Measurements from ENCODE around the gene SPATA6L.

DNA sequence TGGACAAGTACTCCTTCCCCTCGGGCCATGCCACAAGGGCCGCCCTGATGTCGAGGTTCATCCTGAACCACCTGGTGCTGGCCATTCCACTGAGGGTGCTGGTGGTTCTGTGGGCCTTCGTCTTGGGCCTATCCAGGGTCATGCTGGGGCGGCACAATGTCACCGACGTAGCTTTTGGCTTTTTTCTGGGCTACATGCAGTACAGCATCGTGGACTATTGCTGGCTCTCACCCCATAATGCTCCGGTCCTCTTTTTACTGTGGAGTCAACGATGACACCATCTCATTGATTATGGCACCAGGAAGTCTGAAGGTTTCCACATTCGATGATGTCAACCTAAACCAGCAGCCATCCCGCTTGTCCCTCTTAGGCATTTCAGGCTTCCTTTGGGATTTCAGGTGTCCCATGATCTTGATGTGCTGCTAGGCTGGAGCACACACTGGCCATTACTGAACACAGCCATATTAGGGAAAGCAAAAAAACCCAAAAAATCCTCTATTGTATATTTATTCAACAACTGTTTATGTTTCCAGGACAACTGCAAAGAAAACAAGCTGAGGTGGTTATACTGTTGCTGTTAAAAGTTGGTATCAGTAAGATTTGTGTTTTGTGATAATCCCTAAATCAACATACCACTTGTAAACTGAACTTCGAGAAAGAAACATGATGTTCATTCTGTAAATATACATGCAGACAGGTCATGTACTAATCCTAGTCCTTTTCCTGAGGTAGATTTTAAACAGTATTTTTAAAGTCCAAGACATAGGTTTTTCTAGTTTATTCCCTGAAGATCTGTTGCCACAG is 3.1 kb downstream of the SPATA6L start:
- TF ChIP-seq CTCF (conservative IDR thresholded peaks at IDR 0.05; ENCODE audit: low read depth, low read length) (no peak), CEBPB (IDR thresholded peaks at IDR 0.05; ENCODE audit: low read depth, low read length) (no peak), RAD21 (IDR thresholded peaks at IDR 0.05; ENCODE audit: low read length) (no peak), POLR2A (IDR thresholded peaks at IDR 0.05; ENCODE audit: low read depth, low read length) (no peak), ELK1 (IDR thresholded peaks at IDR 0.05; ENCODE audit: borderline replicate concordance, low read depth, low read length) (no peak), SMC3 (IDR thresholded peaks at IDR 0.05; ENCODE audit: low read depth, low read length) (no peak), CHD1 (IDR thresholded peaks at IDR 0.05; ENCODE audit: low read depth, low read length) (no peak), MAZ (IDR thresholded peaks at IDR 0.05; ENCODE audit: borderline replicate concordance, low read depth, low read length) (no peak), RCOR1 (IDR thresholded peaks at IDR 0.05; ENCODE audit: insufficient replicate concordance, low read length) (no peak)
- TF ChIP-seq, protein P1, sequence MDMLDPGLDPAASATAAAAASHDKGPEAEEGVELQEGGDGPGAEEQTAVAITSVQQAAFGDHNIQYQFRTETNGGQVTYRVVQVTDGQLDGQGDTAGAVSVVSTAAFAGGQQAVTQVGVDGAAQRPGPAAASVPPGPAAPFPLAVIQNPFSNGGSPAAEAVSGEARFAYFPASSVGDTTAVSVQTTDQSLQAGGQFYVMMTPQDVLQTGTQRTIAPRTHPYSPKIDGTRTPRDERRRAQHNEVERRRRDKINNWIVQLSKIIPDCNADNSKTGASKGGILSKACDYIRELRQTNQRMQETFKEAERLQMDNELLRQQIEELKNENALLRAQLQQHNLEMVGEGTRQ (IDR thresholded peaks at IDR 0.05; ENCODE audit: low read depth, low read length), result no peak
